ENCODE results near the gene KDM4B.

KDM4B gene

GRCh38 chr19:5052945-5053485 lies 84.1 kb downstream of the KDM4B start:
- no peak for DNase-seq

- DNase-seq = no peak
Measured at GRCh38 chr19:5053661-5054060, 84.7 kb downstream of the KDM4B start.

GRCh38 chr19:5054551-5055456 lies 85.9 kb downstream of the KDM4B start:
- no peak for DNase-seq

DNA sequence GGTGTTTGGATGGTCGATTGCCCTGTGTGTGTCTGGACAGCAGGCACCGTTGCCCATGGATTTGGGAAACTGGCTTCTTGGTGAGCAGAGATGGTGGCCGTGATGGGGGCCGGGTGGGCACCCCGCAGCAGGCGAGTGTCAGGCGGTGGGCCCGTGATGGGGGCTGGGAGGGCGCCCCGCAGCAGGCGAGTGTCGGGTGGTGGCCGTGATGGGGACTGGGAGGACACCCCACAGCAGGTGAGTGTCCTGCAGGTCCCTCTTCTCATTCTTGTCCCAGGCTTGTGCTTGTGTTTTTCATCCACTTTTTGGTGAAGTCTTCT lies 86.5 kb downstream of the KDM4B start:
- DNase-seq = no peak

- DNase-seq = no peak
Measured at GRCh38 chr19:5057860-5058259, 88.9 kb downstream of the KDM4B start.

- DNase-seq = no peak
Measured at GRCh38 chr19:5058521-5059212, 89.8 kb downstream of the KDM4B start.

DNA sequence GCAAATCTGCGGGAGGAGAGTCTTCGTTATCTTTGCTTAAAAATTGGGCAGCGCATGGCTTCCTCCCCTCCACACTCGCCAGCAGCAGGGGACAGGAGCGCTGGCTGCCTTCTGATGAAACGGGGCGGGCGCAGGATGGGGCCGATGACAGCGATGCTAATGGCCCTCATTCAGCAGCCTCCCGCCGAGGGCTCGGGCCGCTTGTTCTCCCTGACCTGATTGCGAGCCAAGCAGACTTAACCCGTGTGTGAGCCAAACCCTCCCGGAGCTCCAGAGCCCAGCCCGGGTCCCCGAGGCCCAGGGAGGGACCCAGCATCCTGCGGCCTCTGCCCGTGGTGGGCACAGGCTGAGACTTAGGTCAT lies 90.3 kb downstream of the KDM4B start:
- DNase-seq = no peak

DNA sequence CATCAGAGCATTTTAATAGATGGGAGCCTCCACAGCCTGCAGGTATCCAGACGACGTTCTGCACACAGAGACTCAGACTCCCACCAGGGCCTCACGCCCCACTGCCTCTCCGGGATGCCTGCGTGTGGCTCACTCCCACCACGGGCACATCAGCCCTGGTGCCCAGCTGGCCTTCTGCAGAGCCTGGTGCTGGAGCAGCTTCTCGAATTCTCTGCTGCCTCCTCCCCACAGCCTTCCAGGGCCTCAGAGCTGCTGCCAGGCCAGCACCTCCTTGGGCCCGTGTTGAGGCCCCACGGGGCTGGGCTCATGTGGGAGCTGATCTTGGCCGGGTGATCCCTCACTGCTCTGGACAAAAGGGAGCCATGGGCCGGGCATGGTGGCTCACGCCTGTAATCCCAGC lies 90.9 kb downstream of the KDM4B start:
- DNase-seq = no peak

GRCh38 chr19:5062195-5062594 lies 93.3 kb downstream of the KDM4B start:
- DNase-seq = no peak

GRCh38 chr19:5062799-5063198 lies 93.9 kb downstream of the KDM4B start:
- no peak for DNase-seq

DNA sequence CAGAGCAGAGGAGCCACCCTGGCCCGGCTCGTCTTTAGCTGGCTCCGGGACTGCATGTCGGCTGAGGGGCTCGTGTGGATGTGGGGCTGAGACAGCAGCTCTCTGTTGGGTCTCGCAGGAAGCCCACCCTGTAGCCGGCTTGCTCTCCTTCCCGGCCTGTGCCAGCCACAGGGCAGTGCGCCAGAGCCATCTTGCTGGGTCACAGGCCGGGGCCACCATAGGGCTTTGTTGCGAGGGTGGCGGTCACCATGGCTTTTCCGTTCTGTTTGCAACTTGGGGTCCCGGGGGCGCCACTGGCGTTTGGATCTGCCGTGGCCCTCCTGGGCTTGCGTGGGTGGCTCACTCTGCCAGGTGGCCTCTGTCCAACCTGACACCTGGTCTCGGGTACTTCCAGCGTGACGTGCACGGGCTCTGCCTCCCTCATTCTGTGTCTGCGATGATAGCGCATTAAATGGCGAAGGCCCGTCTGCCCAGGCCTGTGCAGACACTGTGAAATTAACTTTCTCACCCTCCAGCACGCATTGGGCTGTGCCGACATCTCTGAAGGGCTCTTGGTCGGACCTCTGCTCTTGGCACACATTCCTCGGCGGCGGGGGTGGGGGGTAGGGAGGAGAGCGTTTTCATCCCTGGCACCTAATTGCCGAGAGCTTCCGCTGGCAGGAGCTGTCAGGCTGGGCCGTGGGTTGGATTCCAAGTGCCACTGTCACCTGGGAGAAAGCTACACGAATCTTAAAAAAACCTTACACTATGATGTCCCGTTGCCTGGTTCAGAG lies 95.1 kb downstream of the KDM4B start:
- no peak for DNase-seq

DNA sequence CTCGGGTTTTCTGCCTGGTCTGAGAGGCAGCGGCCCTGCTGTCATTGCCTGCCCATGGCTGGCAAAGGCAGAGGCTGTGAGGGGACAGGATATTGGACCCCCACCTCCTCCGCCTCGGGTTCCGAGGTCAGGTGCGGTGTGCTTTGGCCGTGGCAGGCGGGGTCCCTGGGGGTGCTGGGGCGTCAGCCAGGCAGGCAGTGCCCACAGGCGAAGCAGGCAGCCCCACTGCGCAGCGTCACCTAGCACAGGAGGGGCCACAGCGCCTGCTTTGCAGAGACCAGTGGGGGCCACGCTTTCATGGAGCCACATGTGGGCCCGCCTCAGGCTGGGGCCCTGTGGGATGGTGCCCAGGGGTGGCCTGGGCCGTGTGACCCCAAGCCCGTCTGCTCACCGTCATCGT lies 96.0 kb downstream of the KDM4B start:
- DNase-seq = no peak

- DNase-seq = no peak
Measured at GRCh38 chr19:5065663-5066093, 96.8 kb downstream of the KDM4B start.

DNA sequence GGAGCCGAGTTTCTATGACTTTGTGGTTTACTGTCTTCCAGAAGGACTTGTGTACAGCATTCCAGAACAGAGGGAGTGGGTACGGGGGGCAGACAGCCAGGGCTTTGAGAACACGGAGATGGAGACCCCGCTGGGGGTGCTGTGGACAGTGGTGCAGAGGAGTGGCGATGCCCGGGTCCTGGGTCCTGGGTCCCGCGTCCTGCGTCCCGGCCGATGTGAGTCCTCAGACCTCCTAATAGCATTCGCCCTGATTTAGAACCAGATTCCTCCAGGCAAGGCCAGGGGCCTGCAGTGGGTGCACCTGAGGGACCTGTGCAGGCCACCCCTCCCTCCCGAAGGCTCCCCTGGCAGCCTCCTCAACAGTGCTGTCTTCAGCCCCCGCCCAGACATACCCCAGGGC lies 97.9 kb downstream of the KDM4B start:
- DNase-seq = no peak

- DNase-seq = no peak
Measured at GRCh38 chr19:5067678-5068077, 98.8 kb downstream of the KDM4B start.

DNA sequence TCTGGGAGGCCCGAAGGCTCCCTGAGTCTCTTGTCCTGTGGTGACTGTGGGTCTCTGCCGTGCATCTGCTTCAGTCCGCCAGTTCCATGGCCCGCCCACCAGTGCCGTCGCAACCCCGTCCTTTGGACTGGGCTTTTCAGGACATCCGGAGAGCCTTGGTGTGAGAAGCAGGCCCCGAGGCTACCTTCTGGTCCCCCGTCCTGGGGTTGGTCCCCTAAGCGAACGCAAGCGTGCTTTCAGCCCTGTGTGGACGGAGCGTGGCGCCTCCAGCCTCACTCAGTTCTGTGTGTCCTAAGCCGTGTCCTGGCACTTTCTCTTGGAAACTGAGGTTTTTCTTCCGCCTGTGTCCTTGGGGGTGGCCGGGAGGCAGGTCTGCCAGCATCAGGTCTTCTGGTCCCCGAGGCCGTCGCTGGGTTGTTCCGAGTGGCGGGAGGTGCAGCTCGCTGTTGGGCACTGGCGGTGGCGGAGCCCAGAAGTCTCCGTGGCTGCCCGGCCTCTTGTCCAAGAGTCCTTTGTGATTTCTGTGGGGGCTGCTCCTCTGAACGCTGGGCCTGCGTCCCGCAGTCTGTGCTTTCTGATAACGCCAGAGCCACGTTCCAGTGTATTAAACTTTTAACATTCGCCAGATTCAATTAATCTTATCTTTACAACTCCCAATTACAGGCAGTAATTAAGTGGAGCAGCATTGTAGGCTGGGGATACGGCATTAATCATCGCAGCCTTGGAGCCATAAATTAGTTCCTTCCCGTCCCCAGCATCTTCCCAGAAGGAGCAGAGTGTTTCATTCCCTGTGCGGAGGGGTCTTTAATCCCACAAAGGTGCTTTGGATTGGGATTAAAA lies 99.5 kb downstream of the KDM4B start:
- no peak for DNase-seq

- no peak for DNase-seq
Measured at GRCh38 chr19:5070331-5070730, 101.4 kb downstream of the KDM4B start.

DNA sequence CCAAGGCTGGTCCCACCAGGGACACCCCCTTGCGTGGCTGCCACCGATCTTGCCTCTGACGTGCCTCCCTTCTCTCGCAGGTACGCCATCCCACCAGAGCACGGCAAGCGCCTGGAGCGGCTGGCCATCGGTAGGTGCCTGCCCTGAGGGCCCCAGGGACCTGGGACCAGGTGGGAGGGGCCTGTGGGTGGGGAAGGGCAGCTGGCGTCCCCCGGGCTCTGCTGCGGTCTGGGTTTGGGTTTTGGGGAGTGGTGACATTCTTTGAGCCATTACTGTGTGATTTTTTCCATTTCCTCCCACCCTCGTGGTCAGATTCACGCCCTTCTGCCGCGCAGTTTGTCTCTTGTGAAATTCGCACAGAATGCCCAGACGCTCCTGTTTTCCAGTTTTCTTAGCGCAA lies 102.0 kb downstream of the KDM4B start:
- DNase-seq = no peak

DNA sequence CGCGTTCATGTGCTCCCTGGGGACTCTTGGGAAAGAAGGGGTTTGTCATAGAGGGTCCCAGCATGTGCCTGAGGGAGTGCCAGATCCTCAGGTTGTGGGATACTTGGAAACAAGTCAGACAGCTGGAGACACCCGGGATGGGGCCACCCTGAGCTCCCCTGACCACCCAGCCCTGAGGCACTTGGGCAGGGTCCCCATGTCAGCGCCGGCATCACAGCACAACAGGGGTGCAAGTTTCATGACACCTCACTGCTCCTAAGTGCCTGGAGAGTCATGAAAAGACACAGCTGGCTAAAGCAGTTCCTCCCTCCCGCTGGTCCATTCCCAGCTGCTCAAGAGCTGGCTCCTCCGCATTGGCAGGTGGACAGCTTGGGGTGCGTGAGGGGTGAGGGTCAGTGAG lies 102.7 kb downstream of the KDM4B start:
- DNase-seq = no peak

- DNase-seq = no peak
Measured at GRCh38 chr19:5072115-5072514, 103.2 kb downstream of the KDM4B start.

GRCh38 chr19:5073153-5073844 lies 104.4 kb downstream of the KDM4B start:
- no peak for DNase-seq

- no peak for DNase-seq
Measured at GRCh38 chr19:5074407-5074806, 105.5 kb downstream of the KDM4B start.

Measured in activated CD4-positive, CD25-positive, alpha-beta regulatory T cell treated with anti-CD3 and anti-CD28 coated beads, Interleukin-2, amount 50 U/mL, for 72 hours (primary cell).